HepG2 (cell line): Measurements from ENCODE around the gene SNRPD3. TPM values are rescaled to one million over a fixed set of nuclear protein-coding genes. Genes with fewer than 3 reads are reported as not detected.

Experiments used
- ATF2 ChIP-seq: sonication (generic); formaldehyde crosslinking; IDR thresholded peaks from 2 replicates; pipeline ENCODE4 v1.4.0; 2020; ENCODE audit warnings: missing genetic modification reagents
- FOXK1 ChIP-seq: sonication (generic); formaldehyde crosslinking; IDR thresholded peaks from 2 replicates; pipeline ENCODE4 v1.4.0; 2020; ENCODE audit warnings: low read depth, missing genetic modification reagents, borderline replicate concordance
- GPBP1L1 ChIP-seq: sonication (generic); formaldehyde crosslinking; IDR thresholded peaks from 2 replicates; pipeline ENCODE4 v1.5.0; 2020; ENCODE audit warnings: mild to moderate bottlenecking, missing genetic modification reagents
- GTF2F1 ChIP-seq: fragments of 150-350 bp; IDR thresholded peaks from 2 replicates; pipeline ENCODE4 v1.6.1; 2014; ENCODE audit warnings: low read length
- HNF1B ChIP-seq: sonication (generic); formaldehyde crosslinking; IDR thresholded peaks from 2 replicates; pipeline ENCODE4 v1.5.1; 2020; ENCODE audit warnings: mild to moderate bottlenecking, moderate library complexity, missing genetic modification reagents
- KLF13 ChIP-seq: sonication (generic); formaldehyde crosslinking; IDR thresholded peaks from 2 replicates; pipeline ENCODE4 v1.4.0; 2020; ENCODE audit warnings: mild to moderate bottlenecking, missing genetic modification reagents
- MXD1 ChIP-seq: sonication (generic); formaldehyde crosslinking; IDR thresholded peaks from 2 replicates; pipeline ENCODE4 v1.4.0; 2020; ENCODE audit warnings: mild to moderate bottlenecking, missing genetic modification reagents
- NCOA2 ChIP-seq: sonication (generic); formaldehyde crosslinking; IDR thresholded peaks from 2 replicates; pipeline ENCODE4 v1.8.0; 2022; ENCODE audit warnings: inconsistent platforms
- PHF8 ChIP-seq: sonication (generic); formaldehyde crosslinking; IDR thresholded peaks from 2 replicates; pipeline ENCODE4 v1.5.0; 2020; ENCODE audit warnings: missing genetic modification reagents
- POLR2A ChIP-seq, 2 experiments: IDR thresholded peaks; 2 replicates each; pipeline ENCODE4 v1.6.1; 2011; ENCODE audit warnings: low read depth in 2 of 2, low read length in 2 of 2, mild to moderate bottlenecking in 1 of 2, moderate library complexity in 1 of 2; ENCODE audit not compliant: insufficient read depth in 1 of 2
- RFX1 ChIP-seq: fragments of 450-650 bp; IDR thresholded peaks from 2 replicates; pipeline ENCODE4 v1.6.1; 2017
- SAP130 ChIP-seq: IDR thresholded peaks from 2 replicates; pipeline ENCODE4 v1.6.1; 2016; ENCODE audit warnings: low read depth
- SMAD1 ChIP-seq: sonication (generic); formaldehyde crosslinking; IDR thresholded peaks from 2 replicates; pipeline ENCODE4 v1.4.0; 2020; ENCODE audit warnings: missing genetic modification reagents, low read depth, mild to moderate bottlenecking, borderline replicate concordance
- SOX13 ChIP-seq, 3 experiments: fragments of 450-650 bp in 1 of 3; sonication (generic) in 1 of 3; formaldehyde crosslinking in 1 of 3; IDR thresholded peaks in 2 of 3; conservative IDR thresholded peaks in 1 of 3; 2 replicates each; pipeline versions ENCODE4 v1.5.0 to v1.6.1; 2016 to 2020; ENCODE audit warnings: antibody characterized with exemption in 1 of 3, mild to moderate bottlenecking in 1 of 3, missing compliant biosample characterization in 1 of 3, missing genetic modification reagents in 1 of 3, moderate library complexity in 1 of 3
- TCF7 ChIP-seq: sonication (generic); IDR thresholded peaks from 2 replicates; pipeline ENCODE4 v1.6.1; 2016; ENCODE audit warnings: antibody characterized with exemption, low read depth
- TEAD2 ChIP-seq: sonication (generic); formaldehyde crosslinking; IDR thresholded peaks from 2 replicates; pipeline ENCODE4 v1.9.0; 2021; ENCODE audit warnings: missing genetic modification reagents
- ZNF280B ChIP-seq: sonication (generic); formaldehyde crosslinking; IDR thresholded peaks from 2 replicates; pipeline ENCODE4 v1.5.0; 2020; ENCODE audit warnings: missing genetic modification reagents, mild to moderate bottlenecking, borderline replicate concordance
- ZNF558 ChIP-seq: sonication (generic); formaldehyde crosslinking; IDR thresholded peaks from 2 replicates; pipeline ENCODE4 v1.9.0; 2022; ENCODE audit warnings: mild to moderate bottlenecking, missing genetic modification reagents, borderline replicate concordance
- ZNF691 ChIP-seq: sonication (generic); formaldehyde crosslinking; IDR thresholded peaks from 2 replicates; pipeline ENCODE4 v1.4.0; 2020; ENCODE audit warnings: missing genetic modification reagents, low read depth, mild to moderate bottlenecking, borderline replicate concordance
- ZSCAN21 ChIP-seq: sonication (generic); formaldehyde crosslinking; IDR thresholded peaks from 2 replicates; pipeline ENCODE4 v1.8.0; 2022; ENCODE audit warnings: mild to moderate bottlenecking, missing genetic modification reagents, moderate library complexity, borderline replicate concordance
- ZZZ3 ChIP-seq: sonication (generic); formaldehyde crosslinking; IDR thresholded peaks from 2 replicates; pipeline ENCODE4 v1.4.0; 2020; ENCODE audit warnings: missing genetic modification reagents, mild to moderate bottlenecking, borderline replicate concordance
- polyA plus RNA-seq, 8 experiments: library from polyadenylated mRNA; depleted of rRNA in 3 of 8; stranded (reverse) in 7 of 8; unstranded in 1 of 8; fragments of >200 nt; fragmentation: Illumina TruSeq in 4 of 8; extraction: Trizol in 4 of 8; gene quantifications; 2 replicates each; pipeline versions ENCODE4 v1.2.1 to v1.2.3, GENCODE V29; 2011 to 2016; ENCODE audit warnings: low read depth in 4 of 8, missing spikeins in 1 of 8, mixed read lengths in 1 of 8; ENCODE audit not compliant: insufficient read depth in 1 of 8
- total RNA-seq, 5 experiments: library from RNA; depleted of rRNA; stranded (reverse); fragments of >200 nt; fragmentation: Illumina TruSeq; extraction: Trizol; gene quantifications; 2 replicates each; pipeline ENCODE4 v1.2.3, GENCODE V29; 2016; ENCODE audit warnings: low read depth in 1 of 5

SNRPD3 gene
- total and polyA plus RNA-seq, 2 of the 13 experiments (the other 11 are each of a cell fraction or from before 2014, with no cell fraction given): 110 to 209 TPM

GRCh38 chr22:24514241-24515026 lies 41.4 kb upstream of the SNRPD3 start (continued):
- TF ChIP-seq ZNF280B (peak; percentile 98), ATF2 (CRISPR knock-in tag) (peak; percentile 90; the same call in 1 of the 2 replicates), PHF8 (CRISPR knock-in tag) (no peak; the same call in 1 of the 2 replicates), GTF2F1 (no peak), ZNF558 (peak; percentile 98; the same call in 1 of the 2 replicates), RFX1 (no peak), FOXK1 (CRISPR knock-in tag) (peak; percentile 83; the same call in 1 of the 2 replicates), KLF13 (0 out of 2 replicates have a peak, but pooled peaks have one; percentile 31), MXD1 (CRISPR knock-in tag) (peak; percentile 95), POLR2A (IDR thresholded peaks at IDR 0.05; ENCODE audit: insufficient read depth in 1 of 2, low read depth in 2 of 2, low read length in 2 of 2) (peak in 1 of 2 experiments; percentile 60; a peak in 3 of 4 replicates), SAP130 (CRISPR knock-in tag) (peak; percentile 94), SMAD1 (CRISPR knock-in tag) (peak; percentile 80; the same call in 1 of the 2 replicates), HNF1B (CRISPR knock-in tag) (peak; percentile 100), ZZZ3 (0 out of 2 replicates have a peak, but pooled peaks have one; percentile 36), GPBP1L1 (CRISPR knock-in tag) (no peak), ZSCAN21 (CRISPR knock-in tag) (peak; percentile 97), TCF7 (peak; percentile 56; the same call in 1 of the 2 replicates), NCOA2 (CRISPR knock-in tag) (peak; percentile 97), SOX13 (IDR thresholded peaks at IDR 0.05) (peak; percentile 52; the same call in 1 of the 2 replicates), SOX13 (CRISPR knock-in tag; conservative IDR thresholded peaks at IDR 0.05 in 1 of 2, IDR thresholded peaks at IDR 0.05 in 1 of 2) (peak in 1 of 2 experiments; percentile 94; a peak in 2 of 4 replicates), TEAD2 (peak; percentile 56; the same call in 1 of the 2 replicates), ZNF691 (CRISPR knock-in tag) (peak; percentile 92)
